ENCODE results near the gene GSG1L2. TPM values are rescaled to one million over a fixed set of nuclear protein-coding genes. Genes with fewer than 3 reads are reported as not detected.

GSG1L2 gene
- total and polyA plus RNA-seq, 2 donors (not counting 1 experiment from before 2014, with no cell fraction given), result not detected

GRCh38 chr17:9766970-9767369 is 54.9 kb downstream of the GSG1L2 start:
- 83% methylated on average over 5 of the region's 5 CpGs for WGBS (ENCODE audit: insufficient coverage)
- Histone ChIP-seq H4K20me1 (ENCODE audit: control insufficient read depth, insufficient read depth, low read length, poor library complexity, severe bottlenecking) (no peaks in the 10 kb centered on the region), H3K79me2 (ENCODE audit: control insufficient read depth, insufficient read depth, low read length) (no peaks in the 10 kb centered on the region), H3K36me3 (replicated peaks in 1 of 2; ENCODE audit: control extremely low read depth in 1 of 2, control insufficient read depth in 1 of 2, extremely low read depth in 1 of 2, insufficient read depth in 2 of 2, low read length in 1 of 2) (no peaks in the 10 kb centered on the region), H3K27me3 (replicated peaks in 1 of 4; ENCODE audit: control extremely low read depth in 1 of 4, control insufficient read depth in 3 of 4, insufficient read depth in 4 of 4, low read length in 3 of 4) (no peaks in the 10 kb centered on the region), H3K27ac (ENCODE audit: low read length in 2 of 2) (no peak overlapping the region), H3K4me3 (ENCODE audit: control extremely low read depth in 1 of 5, extremely low read depth in 1 of 5, insufficient read depth in 1 of 5, low read depth in 2 of 5, low read length in 4 of 5) (no peak overlapping the region), H3K9me3 (ENCODE audit: control extremely low read depth in 1 of 3, control insufficient read depth in 2 of 3, insufficient read depth in 1 of 3, low read length in 2 of 3) (peaks cover 0 to 5% (median 0%) of the 10 kb centered on the region in 3 donors), H3K4me1 (ENCODE audit: control insufficient read depth in 2 of 2, insufficient read depth in 2 of 2, low read length in 2 of 2) (no peaks in the 10 kb centered on the region), H3K9ac (ENCODE audit: low read length) (no peak overlapping the region), H2AFZ (ENCODE audit: insufficient read depth, low read depth, low read length, poor library complexity, severe bottlenecking) (no peak overlapping the region), H3K4me2 (replicated peaks; ENCODE audit: low read depth, low read length, poor library complexity, severe bottlenecking) (no peak overlapping the region)
- Mint-ChIP-seq H3K4me3 (no peak overlapping the region), H3K27me3 (peaks cover 18% of the 10 kb centered on the region), H3K9me3 (ENCODE audit: insufficient read depth) (no peaks in the 10 kb centered on the region), H3K4me1 (no peaks in the 10 kb centered on the region), H3K27ac (no peak overlapping the region)
- ChIA-PET POLR2A (no interaction called here), CTCF (no interaction called here)
- ATAC-seq (ENCODE audit: low read depth) (no peak), DNase-seq (no peak)
- intact Hi-C loops (cut with micrococcal nuclease), result no loop called here
- TF ChIP-seq CTCF (IDR thresholded peaks at IDR 0.05) (no peak), EZH2 (IDR thresholded peaks at IDR 0.05; ENCODE audit: borderline replicate concordance, insufficient read depth, low read depth, low read length, poor library complexity, severe bottlenecking) (no peak)

- H3K9me3 Mint-ChIP-seq (ENCODE audit: insufficient read depth), result no peaks in the 10 kb centered on the region
- CTCF ChIA-PET, result interaction anchor here (0.5 kb wide), 1 partner anchor 18 kb away, joined by 3 read pairs; no protein-coding TSS in a partner anchor
Measured at GRCh38 chr17:9765322-9765721, 56.6 kb downstream of the GSG1L2 start.

More at GRCh38 chr17:9765322-9765721, 56.6 kb downstream of the GSG1L2 start:
- Histone ChIP-seq H3K4me1 (ENCODE audit: control insufficient read depth in 2 of 2, insufficient read depth in 2 of 2, low read length in 2 of 2) (no peaks in the 10 kb centered on the region), H3K27ac (ENCODE audit: low read length in 2 of 2) (no peak overlapping the region), H3K4me3 (ENCODE audit: control extremely low read depth in 1 of 5, extremely low read depth in 1 of 5, insufficient read depth in 1 of 5, low read depth in 2 of 5, low read length in 4 of 5) (no peak overlapping the region), H3K9me3 (ENCODE audit: control extremely low read depth in 1 of 3, control insufficient read depth in 2 of 3, insufficient read depth in 1 of 3, low read length in 2 of 3) (peaks cover 0 to 5% (median 0%) of the 10 kb centered on the region in 3 donors), H3K9ac (ENCODE audit: low read length) (no peak overlapping the region), H3K4me2 (replicated peaks; ENCODE audit: low read depth, low read length, poor library complexity, severe bottlenecking) (no peak overlapping the region), H3K79me2 (ENCODE audit: control insufficient read depth, insufficient read depth, low read length) (no peaks in the 10 kb centered on the region), H3K27me3 (replicated peaks in 1 of 4; ENCODE audit: control extremely low read depth in 1 of 4, control insufficient read depth in 3 of 4, insufficient read depth in 4 of 4, low read length in 3 of 4) (no peaks in the 10 kb centered on the region), H3K36me3 (replicated peaks in 1 of 2; ENCODE audit: control extremely low read depth in 1 of 2, control insufficient read depth in 1 of 2, extremely low read depth in 1 of 2, insufficient read depth in 2 of 2, low read length in 1 of 2) (no peaks in the 10 kb centered on the region), H4K20me1 (ENCODE audit: control insufficient read depth, insufficient read depth, low read length, poor library complexity, severe bottlenecking) (no peaks in the 10 kb centered on the region), H2AFZ (ENCODE audit: insufficient read depth, low read depth, low read length, poor library complexity, severe bottlenecking) (no peak overlapping the region)
- no peak overlapping the region for H3K27ac Mint-ChIP-seq
- no peaks in the 10 kb centered on the region for H3K4me1 Mint-ChIP-seq
- no peak overlapping the region for H3K4me3 Mint-ChIP-seq
- TF ChIP-seq EZH2 (IDR thresholded peaks at IDR 0.05; ENCODE audit: borderline replicate concordance, insufficient read depth, low read depth, low read length, poor library complexity, severe bottlenecking) (no peak), CTCF (IDR thresholded peaks at IDR 0.05) (no peak)
- intact Hi-C loops (cut with micrococcal nuclease), result no loop called here
- DNase-seq, result no peak
- ATAC-seq (ENCODE audit: low read depth), result no peak
- H3K27me3 Mint-ChIP-seq, result peaks cover 24% of the 10 kb centered on the region
- POLR2A ChIA-PET, result no interaction called here
- WGBS (ENCODE audit: insufficient coverage), result no CpG with 5 or more reads among the region's 1 CpG
